ENCODE measurements around the gene CFAP57.

CFAP57 gene

GRCh38 chr1:43172527-43172972, 420 bp downstream of the CFAP57 start:
- peaks cover 8% of the 10 kb centered on the region for H3K27me3 ChIP-seq (ENCODE audit: insufficient read depth, insufficient read length)
- peak; percentile 91 for DNase-seq (ENCODE audit: low read depth, low spot score)
- TF ChIP-seq SUZ12 (IDR thresholded peaks at IDR 0.05; ENCODE audit: extremely low read depth, insufficient read depth, insufficient read length) (no peak), YY1 (IDR thresholded peaks at IDR 0.05; ENCODE audit: insufficient read depth, insufficient read length) (no peak), ZNF274 (IDR thresholded peaks at IDR 0.05; ENCODE audit: low read depth, low read length) (no peak)
- H3K4me3 ChIP-seq (ENCODE audit: insufficient read length, low read depth): peak overlapping the region; percentile 96
- H3K9ac ChIP-seq (ENCODE audit: insufficient read length, low read depth): no peak overlapping the region
- H3K9me3 ChIP-seq (ENCODE audit: insufficient read depth, low read length): peaks cover 14% of the 10 kb centered on the region
- H3K4me1 ChIP-seq (ENCODE audit: insufficient read depth, insufficient read length): peaks cover 9% of the 10 kb centered on the region
- peaks cover 34% of the 10 kb centered on the region for H3K36me3 ChIP-seq (ENCODE audit: insufficient read depth, insufficient read length, low read length)

DNA sequence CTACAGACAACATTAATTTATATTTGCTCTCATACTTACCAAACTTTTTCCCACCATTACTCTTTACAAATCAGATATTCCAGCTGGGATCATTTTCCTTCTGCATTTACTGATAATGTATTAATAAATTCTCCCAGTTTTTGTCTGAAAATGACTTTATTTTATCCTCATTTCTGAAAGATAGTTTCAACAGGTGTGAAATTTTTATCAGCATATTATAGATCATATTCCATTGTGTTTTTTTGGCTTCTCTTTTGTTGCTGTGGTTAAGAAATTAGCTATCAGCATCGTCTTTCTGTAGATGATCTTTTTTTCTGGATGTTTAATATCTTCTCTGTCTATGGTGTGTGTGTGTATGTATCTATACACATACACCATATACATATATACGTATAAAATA, 2.7 kb downstream of the CFAP57 start:
- H3K36me3 ChIP-seq (ENCODE audit: insufficient read depth, insufficient read length, low read length): peaks cover 11% of the 10 kb centered on the region
- H3K4me3 ChIP-seq (ENCODE audit: insufficient read length, low read depth): no peak overlapping the region
- peaks cover 9% of the 10 kb centered on the region for H3K4me1 ChIP-seq (ENCODE audit: insufficient read depth, insufficient read length)
- DNase-seq (ENCODE audit: low read depth, low spot score): no peak
- peaks cover 8% of the 10 kb centered on the region for H3K27me3 ChIP-seq (ENCODE audit: insufficient read depth, insufficient read length)
- H3K9ac ChIP-seq (ENCODE audit: insufficient read length, low read depth): no peak overlapping the region
- TF ChIP-seq SUZ12 (IDR thresholded peaks at IDR 0.05; ENCODE audit: extremely low read depth, insufficient read depth, insufficient read length): no peak
- no peak for TF ChIP-seq YY1 (IDR thresholded peaks at IDR 0.05; ENCODE audit: insufficient read depth, insufficient read length)
- peaks cover 14% of the 10 kb centered on the region for H3K9me3 ChIP-seq (ENCODE audit: insufficient read depth, low read length)

DNA sequence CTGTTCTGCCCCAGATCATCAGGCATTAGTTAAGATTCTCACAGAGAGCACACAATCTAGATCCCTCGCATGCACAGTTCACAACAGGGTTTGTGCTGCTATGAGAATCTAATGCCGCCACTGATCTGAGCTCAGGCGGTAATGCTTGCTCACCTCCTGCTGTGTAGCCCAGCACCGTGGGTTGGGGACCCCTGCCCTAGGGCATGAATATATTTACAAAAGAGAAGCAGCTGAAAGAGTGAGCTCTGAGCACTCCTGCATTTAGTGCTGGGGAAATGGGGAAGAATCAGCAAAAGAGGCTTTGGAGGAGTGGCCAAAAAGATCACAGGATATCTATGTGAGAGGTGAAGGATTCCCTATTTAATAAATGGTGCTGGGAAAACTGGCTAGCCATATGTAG, 5.6 kb downstream of the CFAP57 start:
- TF ChIP-seq ZNF274 (IDR thresholded peaks at IDR 0.05; ENCODE audit: low read depth, low read length) (no peak), YY1 (IDR thresholded peaks at IDR 0.05; ENCODE audit: insufficient read depth, insufficient read length) (no peak), SUZ12 (IDR thresholded peaks at IDR 0.05; ENCODE audit: extremely low read depth, insufficient read depth, insufficient read length) (no peak)
- H3K9me3 ChIP-seq (ENCODE audit: insufficient read depth, low read length): peaks cover 13% of the 10 kb centered on the region
- peaks cover 8% of the 10 kb centered on the region for H3K27me3 ChIP-seq (ENCODE audit: insufficient read depth, insufficient read length)
- peaks cover 9% of the 10 kb centered on the region for H3K4me1 ChIP-seq (ENCODE audit: insufficient read depth, insufficient read length)
- no peak overlapping the region for H3K4me3 ChIP-seq (ENCODE audit: insufficient read length, low read depth)
- H3K36me3 ChIP-seq (ENCODE audit: insufficient read depth, insufficient read length, low read length): no peaks in the 10 kb centered on the region
- peak overlapping the region; percentile 21 for H3K9ac ChIP-seq (ENCODE audit: insufficient read length, low read depth)
- peak; percentile 48 for DNase-seq (ENCODE audit: low read depth, low spot score)

- Histone ChIP-seq H3K36me3 (ENCODE audit: insufficient read depth, insufficient read length, low read length) (no peaks in the 10 kb centered on the region), H3K27me3 (ENCODE audit: insufficient read depth, insufficient read length) (no peaks in the 10 kb centered on the region), H3K4me1 (ENCODE audit: insufficient read depth, insufficient read length) (no peaks in the 10 kb centered on the region), H3K4me3 (ENCODE audit: insufficient read length, low read depth) (no peak overlapping the region), H3K9ac (ENCODE audit: insufficient read length, low read depth) (no peak overlapping the region), H3K9me3 (ENCODE audit: insufficient read depth, low read length) (no peaks in the 10 kb centered on the region)
- TF ChIP-seq YY1 (IDR thresholded peaks at IDR 0.05; ENCODE audit: insufficient read depth, insufficient read length) (no peak), ZNF274 (IDR thresholded peaks at IDR 0.05; ENCODE audit: low read depth, low read length) (no peak), SUZ12 (IDR thresholded peaks at IDR 0.05; ENCODE audit: extremely low read depth, insufficient read depth, insufficient read length) (no peak)
- DNase-seq (ENCODE audit: low read depth, low spot score): no peak
Measured at GRCh38 chr1:43184388-43184787, 12.3 kb downstream of the CFAP57 start.

- no peak overlapping the region for H3K4me3 ChIP-seq (ENCODE audit: insufficient read length, low read depth)
- 0 out of 2 replicates have a peak, but pooled peaks cover 6% of the 10 kb centered on the region for H3K9me3 ChIP-seq (ENCODE audit: insufficient read depth, low read length)
- DNase-seq (ENCODE audit: low read depth, low spot score): no peak
- no peaks in the 10 kb centered on the region for H3K4me1 ChIP-seq (ENCODE audit: insufficient read depth, insufficient read length)
- H3K9ac ChIP-seq (ENCODE audit: insufficient read length, low read depth): no peak overlapping the region
- TF ChIP-seq ZNF274 (IDR thresholded peaks at IDR 0.05; ENCODE audit: low read depth, low read length): no peak
- no peak for TF ChIP-seq YY1 (IDR thresholded peaks at IDR 0.05; ENCODE audit: insufficient read depth, insufficient read length)
- TF ChIP-seq SUZ12 (IDR thresholded peaks at IDR 0.05; ENCODE audit: extremely low read depth, insufficient read depth, insufficient read length): no peak
- H3K36me3 ChIP-seq (ENCODE audit: insufficient read depth, insufficient read length, low read length): no peaks in the 10 kb centered on the region
- no peaks in the 10 kb centered on the region for H3K27me3 ChIP-seq (ENCODE audit: insufficient read depth, insufficient read length)
Measured at GRCh38 chr1:43184995-43185394, 12.9 kb downstream of the CFAP57 start.

- Histone ChIP-seq H3K27me3 (ENCODE audit: insufficient read depth, insufficient read length) (no peaks in the 10 kb centered on the region), H3K4me1 (ENCODE audit: insufficient read depth, insufficient read length) (no peaks in the 10 kb centered on the region), H3K9me3 (ENCODE audit: insufficient read depth, low read length) (peaks cover 13% of the 10 kb centered on the region; the same call in 1 of the 2 replicates), H3K4me3 (ENCODE audit: insufficient read length, low read depth) (no peak overlapping the region), H3K36me3 (ENCODE audit: insufficient read depth, insufficient read length, low read length) (no peaks in the 10 kb centered on the region), H3K9ac (ENCODE audit: insufficient read length, low read depth) (no peak overlapping the region)
- TF ChIP-seq YY1 (IDR thresholded peaks at IDR 0.05; ENCODE audit: insufficient read depth, insufficient read length) (no peak), SUZ12 (IDR thresholded peaks at IDR 0.05; ENCODE audit: extremely low read depth, insufficient read depth, insufficient read length) (no peak), ZNF274 (IDR thresholded peaks at IDR 0.05; ENCODE audit: low read depth, low read length) (no peak)
- no peak for DNase-seq (ENCODE audit: low read depth, low spot score)
Measured at GRCh38 chr1:43188106-43188505, 16.0 kb downstream of the CFAP57 start.

DNA sequence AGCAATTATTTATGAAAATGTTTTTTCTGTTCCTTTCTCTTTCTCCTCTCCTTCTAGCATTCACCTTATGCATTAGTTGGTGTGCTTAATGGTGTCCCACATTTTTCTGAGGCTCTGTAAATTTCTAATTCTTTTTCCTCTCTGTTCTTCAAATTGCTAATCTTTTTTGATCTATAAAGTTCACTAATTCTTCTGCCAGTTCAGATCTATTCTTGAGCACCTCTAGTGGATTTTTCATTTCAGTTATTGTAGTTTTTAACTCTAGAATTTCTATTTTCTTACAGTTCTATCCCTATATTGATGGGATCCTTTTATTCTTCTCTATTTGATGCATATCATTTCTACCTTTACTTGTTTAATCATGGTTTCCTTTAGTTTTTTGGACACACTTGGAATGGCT, 22.4 kb downstream of the CFAP57 start:
- TF ChIP-seq SUZ12 (IDR thresholded peaks at IDR 0.05; ENCODE audit: extremely low read depth, insufficient read depth, insufficient read length): no peak
- no peak for TF ChIP-seq ZNF274 (IDR thresholded peaks at IDR 0.05; ENCODE audit: low read depth, low read length)
- no peak for TF ChIP-seq YY1 (IDR thresholded peaks at IDR 0.05; ENCODE audit: insufficient read depth, insufficient read length)
- no peak overlapping the region for H3K4me3 ChIP-seq (ENCODE audit: insufficient read length, low read depth)
- H3K27me3 ChIP-seq (ENCODE audit: insufficient read depth, insufficient read length): no peaks in the 10 kb centered on the region

More for the DNA sequence above, 22.4 kb downstream of the CFAP57 start:
- peaks cover 12% of the 10 kb centered on the region; the same call in 1 of the 2 replicates for H3K9me3 ChIP-seq (ENCODE audit: insufficient read depth, low read length)
- H3K9ac ChIP-seq (ENCODE audit: insufficient read length, low read depth): no peak overlapping the region
- H3K36me3 ChIP-seq (ENCODE audit: insufficient read depth, insufficient read length, low read length): no peaks in the 10 kb centered on the region
- DNase-seq (ENCODE audit: low read depth, low spot score): no peak
- no peaks in the 10 kb centered on the region for H3K4me1 ChIP-seq (ENCODE audit: insufficient read depth, insufficient read length)
